GM21447 (cell line): ENCODE results near the gene AKAP1.

Experiments used
- ATAC-seq: cut with Tn5 transposase; IDR thresholded peaks from one replicate; pipeline ENCODE4 v1.9.1; 2021; ENCODE audit not compliant: unreplicated experiment

Gene AKAP1

GRCh38 chr17:57124053-57124452 lies 39.0 kb downstream of the AKAP1 start:
- ATAC-seq, result no peak

DNA sequence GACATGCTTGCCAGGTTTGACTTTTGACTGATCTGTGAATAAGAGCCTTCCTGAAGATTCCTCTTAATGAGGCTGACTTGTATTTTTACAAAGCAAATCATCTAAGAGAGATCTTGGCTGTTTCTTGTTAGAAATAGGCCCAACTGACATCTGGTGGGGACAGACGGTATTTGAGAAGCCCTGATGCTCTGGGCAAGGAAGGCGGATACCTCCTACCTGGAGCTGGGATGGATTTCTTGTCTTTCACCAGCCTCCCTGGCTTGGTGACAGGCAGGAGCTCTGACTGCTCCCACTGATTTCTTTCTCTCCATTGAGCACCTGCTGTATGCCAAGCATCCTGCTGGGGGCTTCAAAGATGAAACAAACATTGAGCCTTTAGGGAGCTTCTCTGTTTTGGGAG lies 40.4 kb downstream of the AKAP1 start:
- no peak for ATAC-seq

GRCh38 chr17:57125866-57126265 lies 40.8 kb downstream of the AKAP1 start:
- ATAC-seq, result no peak

DNA sequence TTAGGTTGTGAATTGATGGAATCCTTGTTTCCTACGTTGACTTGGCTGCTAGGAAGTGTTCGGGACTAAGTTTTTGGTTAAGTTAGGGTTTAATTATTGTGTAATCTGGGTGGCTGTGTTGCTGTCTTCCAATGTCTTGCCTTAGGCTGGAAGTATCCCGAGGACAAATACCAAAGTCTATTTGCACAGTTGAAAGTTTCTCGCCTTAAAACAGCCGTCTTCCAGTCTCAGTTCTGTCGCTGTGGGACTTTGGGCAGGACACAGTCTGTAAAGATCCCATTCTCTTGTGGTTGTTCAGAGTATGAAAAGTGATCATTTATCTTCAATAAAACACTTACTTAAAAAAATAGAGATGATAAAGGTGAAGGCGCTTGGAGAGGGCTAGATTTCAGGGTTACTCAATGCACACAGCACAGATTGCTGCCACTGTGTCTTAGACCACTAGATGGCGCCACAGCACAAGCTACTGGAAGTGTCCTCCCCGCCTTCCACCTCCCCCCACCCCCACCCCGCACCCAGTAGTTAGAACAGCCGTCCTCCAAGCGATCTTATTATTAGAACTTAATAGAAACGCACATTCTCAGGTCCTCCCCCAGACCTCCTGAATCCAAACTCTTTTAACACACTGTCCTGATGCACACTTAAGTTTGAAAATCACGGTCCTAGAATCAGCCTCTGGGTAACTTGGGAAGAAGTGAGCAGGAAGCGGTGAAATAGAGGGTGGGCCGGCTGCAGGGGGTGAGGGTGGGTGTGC lies 45.8 kb downstream of the AKAP1 start:
- ATAC-seq, result no peak

- ATAC-seq, result no peak
Measured at GRCh38 chr17:57132663-57133062, 47.6 kb downstream of the AKAP1 start.

GRCh38 chr17:57133486-57133885 lies 48.4 kb downstream of the AKAP1 start:
- ATAC-seq, result no peak

- ATAC-seq, result no peak
Measured at GRCh38 chr17:57135026-57135788, 50.2 kb downstream of the AKAP1 start.

- ATAC-seq, result no peak
Measured at GRCh38 chr17:57135789-57136291, 50.8 kb downstream of the AKAP1 start.

DNA sequence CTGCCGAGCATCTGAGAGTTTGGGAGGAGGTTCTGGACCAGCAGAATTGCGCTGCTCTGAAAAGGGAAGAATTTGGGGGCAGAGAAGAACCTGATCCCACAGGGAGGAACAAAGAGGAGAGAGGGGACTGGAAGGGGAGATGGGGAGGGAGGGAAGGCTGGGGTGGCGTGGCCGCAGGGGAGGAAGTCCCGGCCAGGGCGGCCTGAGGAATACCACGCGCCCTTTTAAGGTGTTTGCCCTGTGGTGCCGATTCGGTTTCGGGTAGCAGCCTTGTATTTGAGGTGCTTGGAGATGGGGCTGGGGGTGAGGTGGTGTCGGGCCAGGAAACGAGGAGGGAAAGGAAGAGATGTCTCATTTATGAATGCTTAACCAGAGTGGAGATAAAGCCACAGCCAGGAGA lies 51.3 kb downstream of the AKAP1 start:
- no peak for ATAC-seq

GRCh38 chr17:57138030-57138911 lies 53.2 kb downstream of the AKAP1 start:
- no peak for ATAC-seq

DNA sequence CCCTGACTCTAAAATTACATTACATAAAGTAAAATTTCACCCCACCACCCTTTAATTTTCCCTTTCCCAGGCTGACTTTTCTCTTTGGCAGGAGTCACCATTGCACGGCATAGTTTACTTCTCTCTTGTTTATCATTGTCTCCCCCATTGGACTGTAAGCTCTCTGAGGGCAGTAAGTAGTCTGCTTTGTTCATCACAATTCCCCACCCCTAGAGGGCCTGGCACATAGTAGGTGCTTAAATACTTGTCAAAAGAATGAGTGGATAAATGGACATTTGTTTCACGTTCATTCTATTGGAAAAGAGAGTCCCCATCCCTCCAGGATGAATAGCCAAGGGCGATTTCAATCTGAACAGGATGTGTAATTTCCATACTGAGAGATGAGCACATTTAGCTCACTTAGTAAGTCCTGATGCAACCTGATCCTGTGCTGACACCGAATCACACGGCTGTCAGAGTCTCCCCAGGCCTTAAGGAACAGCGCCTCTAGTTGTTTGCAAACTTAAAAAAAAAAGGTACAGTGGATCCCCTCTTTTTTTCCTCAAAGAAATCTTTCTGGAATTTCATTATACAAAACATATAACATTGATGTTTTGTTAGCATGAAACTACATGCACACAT lies 54.0 kb downstream of the AKAP1 start:
- no peak for ATAC-seq

- no peak for ATAC-seq
Measured at GRCh38 chr17:57140316-57140715, 55.3 kb downstream of the AKAP1 start.

DNA sequence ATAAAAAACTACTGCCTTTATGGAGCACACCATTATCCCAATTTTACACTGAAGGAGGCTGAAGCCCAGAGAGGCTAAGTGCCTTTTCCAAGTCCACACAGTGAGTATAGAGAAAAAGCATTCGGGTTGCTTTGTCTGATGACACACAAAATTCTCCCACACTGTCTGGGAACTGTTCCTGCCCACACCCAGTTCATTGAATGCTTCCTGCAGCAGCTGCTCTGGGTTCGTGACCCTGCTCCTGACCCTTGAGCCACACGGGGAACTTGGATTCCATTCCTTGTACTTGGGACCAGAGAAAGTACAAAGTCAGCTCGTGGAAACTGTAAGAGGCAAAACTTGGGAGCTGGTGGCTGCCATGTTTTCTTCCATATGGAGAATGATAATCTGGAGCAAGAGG lies 57.9 kb downstream of the AKAP1 start:
- no peak for ATAC-seq

DNA sequence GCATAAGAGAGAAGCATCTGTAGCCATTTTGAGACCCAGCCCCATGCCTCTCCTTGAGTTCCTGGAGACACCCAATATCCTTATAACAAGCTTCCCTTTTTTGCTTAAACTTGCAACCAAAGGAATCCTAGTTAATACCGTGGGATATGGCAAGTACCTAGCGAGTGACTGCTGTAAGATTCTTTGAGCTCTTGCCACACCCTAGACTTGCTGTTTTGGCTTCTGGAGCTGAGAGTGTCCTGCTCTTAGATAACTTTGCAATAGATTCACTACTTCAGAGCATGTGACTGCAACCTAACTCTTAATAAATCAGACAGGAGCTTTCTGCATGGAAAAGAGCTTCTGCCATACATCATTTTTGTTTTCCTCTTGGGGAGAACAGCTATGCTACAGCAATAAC lies 58.3 kb downstream of the AKAP1 start:
- ATAC-seq, result no peak

- ATAC-seq, result no peak
Measured at GRCh38 chr17:57143919-57144318, 58.9 kb downstream of the AKAP1 start.

DNA sequence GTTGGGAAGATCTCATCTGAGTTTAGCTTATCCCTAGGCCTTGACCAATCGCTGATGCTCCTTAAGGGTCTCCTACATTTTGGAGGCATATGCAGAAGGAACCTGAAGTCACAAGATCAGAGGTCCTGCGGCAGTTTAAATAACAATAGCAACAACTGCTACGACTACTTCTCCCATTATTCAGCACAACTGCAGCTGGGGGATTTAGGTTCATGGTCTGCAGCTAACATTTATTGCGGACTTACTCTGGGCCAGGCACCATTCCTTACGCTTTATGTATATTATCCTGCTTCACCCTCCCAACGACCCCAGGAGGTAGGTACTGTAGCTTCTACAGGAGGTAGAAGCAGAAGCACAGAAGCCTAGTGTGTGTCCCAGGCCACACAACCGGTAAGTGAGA lies 59.5 kb downstream of the AKAP1 start:
- no peak for ATAC-seq

GRCh38 chr17:57145347-57145746 lies 60.3 kb downstream of the AKAP1 start:
- no peak for ATAC-seq

GRCh38 chr17:57146273-57146672 lies 61.2 kb downstream of the AKAP1 start:
- no peak for ATAC-seq

DNA sequence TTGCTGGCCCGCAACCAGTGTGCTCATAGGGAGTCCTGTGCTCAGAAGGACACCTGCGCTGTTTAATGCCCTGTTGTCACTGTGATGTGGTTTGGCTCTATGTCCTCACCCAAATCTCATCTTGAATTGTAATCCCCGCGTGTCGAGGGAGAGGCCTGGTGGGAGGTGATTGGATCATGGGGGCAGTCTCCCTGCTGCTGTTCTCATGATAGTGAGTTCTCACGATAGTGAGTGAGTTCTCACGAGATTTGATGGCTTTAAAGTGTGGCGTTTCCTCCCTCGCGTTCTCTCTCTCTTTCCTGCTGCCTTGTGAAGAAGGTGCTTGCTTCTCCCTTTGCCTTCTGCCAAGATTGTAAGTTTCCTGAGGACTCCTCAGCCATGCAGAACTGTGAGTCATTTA lies 66.8 kb downstream of the AKAP1 start:
- no peak for ATAC-seq

DNA sequence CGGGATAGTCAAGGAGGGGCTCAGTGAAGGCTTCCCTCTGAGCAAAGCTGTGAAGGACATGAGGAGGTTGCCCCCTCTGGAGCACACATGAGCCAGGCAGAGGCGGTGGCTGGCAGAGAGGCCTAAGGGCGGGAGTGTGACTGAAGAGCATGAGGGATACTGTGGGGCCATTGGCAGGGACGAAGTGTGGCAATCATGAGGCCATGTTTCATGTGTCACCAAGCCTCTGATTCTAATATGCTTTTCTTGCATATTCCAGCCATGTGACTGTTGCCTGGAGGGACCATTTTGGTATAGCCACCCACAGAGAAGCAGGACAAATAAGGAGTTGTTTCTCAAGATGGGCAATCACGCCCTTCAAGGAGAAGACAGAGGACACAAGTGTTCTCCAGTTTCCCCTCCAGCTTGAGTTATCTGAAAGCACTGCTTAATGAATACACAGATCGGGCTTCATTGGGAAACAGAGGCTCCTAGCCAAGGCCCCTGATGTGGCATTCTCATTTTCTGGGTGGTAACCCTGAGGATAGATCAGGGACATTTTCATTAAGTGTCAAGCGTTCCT lies 68.0 kb downstream of the AKAP1 start:
- no peak for ATAC-seq

DNA sequence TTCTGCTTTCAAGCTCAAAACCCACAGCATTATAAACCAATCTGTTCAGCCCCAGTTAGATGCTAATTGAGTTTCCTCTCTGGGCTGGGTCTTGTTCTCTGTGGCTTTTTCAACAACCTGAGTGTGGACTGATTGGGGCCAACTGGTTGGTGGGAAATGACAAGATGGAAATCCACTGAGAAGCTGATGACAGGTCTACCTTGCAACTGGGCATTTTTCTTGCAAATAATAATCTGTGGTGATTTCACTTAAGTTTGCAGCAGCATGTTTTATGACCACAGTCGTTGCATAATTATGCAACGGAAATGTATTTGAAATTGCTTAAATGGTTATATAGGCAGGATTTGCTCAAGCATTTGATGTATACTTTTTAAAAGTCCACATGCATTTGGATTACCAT lies 69.9 kb downstream of the AKAP1 start:
- ATAC-seq, result no peak
